ENCODE data around the gene CPA1. TPM values are rescaled to one million over a fixed set of nuclear protein-coding genes. Genes with fewer than 3 reads are reported as not detected.

CPA1 gene
- total and polyA plus RNA-seq, 8 donors = 12,124 to 50,686 (median 30,306) TPM

GRCh38 chr7:130349911-130350782, 30.1 kb upstream of the CPA1 start:
- Histone ChIP-seq H3K4me1 (peaks cover 0 to 8% (median 0%) of the 10 kb centered on the region in 3 donors), H3K27me3 (no peaks in the 10 kb centered on the region), H3K36me3 (no peaks in the 10 kb centered on the region), H3K27ac (no peak overlapping the region), H3K9me3 (no peaks in the 10 kb centered on the region), H3K4me3 (no peak overlapping the region)
- no peak for DNase-seq
- no peak for TF ChIP-seq CTCF (IDR thresholded peaks at IDR 0.05)
- FAIRE-seq = no peak
- WGBS, 2 donors = 84 to 89% methylated on average over 16 of the region's 16 CpGs
- intact Hi-C loops (cut with DNase I) = no loop called here
- ATAC-seq = no peak

GRCh38 chr7:130350945-130351790, 29.1 kb upstream of the CPA1 start:
- no peaks in the 10 kb centered on the region for H3K9me3 ChIP-seq
- no peak for TF ChIP-seq CTCF (IDR thresholded peaks at IDR 0.05)
- ATAC-seq (peak in 1 of 4 donors; percentile 18), DNase-seq (no peak), FAIRE-seq (no peak)
- no peak overlapping the region for H3K4me3 ChIP-seq
- H3K36me3 ChIP-seq = no peaks in the 10 kb centered on the region
- peaks cover 0 to 8% (median 0%) of the 10 kb centered on the region in 3 donors for H3K4me1 ChIP-seq
- intact Hi-C loops (cut with DNase I) = no loop called here
- 83 to 86% methylated on average over 20 of the region's 20 CpGs for WGBS, 2 donors
- no peak overlapping the region for H3K27ac ChIP-seq
- H3K27me3 ChIP-seq = no peaks in the 10 kb centered on the region

GRCh38 chr7:130351791-130352090, 28.6 kb upstream of the CPA1 start:
- ATAC-seq = no peak
- peaks cover 0 to 8% (median 0%) of the 10 kb centered on the region in 3 donors for H3K4me1 ChIP-seq
- no peaks in the 10 kb centered on the region for H3K27me3 ChIP-seq
- H3K27ac ChIP-seq = no peak overlapping the region
- DNase-seq = no peak
- H3K36me3 ChIP-seq = no peaks in the 10 kb centered on the region
- no peak for TF ChIP-seq CTCF (IDR thresholded peaks at IDR 0.05)
- H3K9me3 ChIP-seq = no peaks in the 10 kb centered on the region
- FAIRE-seq = no peak
- H3K4me3 ChIP-seq = no peak overlapping the region
- intact Hi-C loops (cut with DNase I) = no loop called here
- WGBS, 2 donors = 87 to 91% methylated on average over 6 of the region's 6 CpGs

- 73 to 75% methylated on average over 20 of the region's 20 CpGs for WGBS, 2 donors
- Histone ChIP-seq H3K9me3 (no peaks in the 10 kb centered on the region), H3K4me3 (no peak overlapping the region), H3K27me3 (no peaks in the 10 kb centered on the region), H3K36me3 (no peaks in the 10 kb centered on the region), H3K27ac (peak overlapping the region in 1 of 4 donors; percentile 50), H3K4me1 (peaks cover 0 to 12% (median 0%) of the 10 kb centered on the region in 3 donors)
- TF ChIP-seq CTCF (IDR thresholded peaks at IDR 0.05) = no peak
- intact Hi-C loops (cut with DNase I) = no loop called here
- ATAC-seq = peak in 3 of 4 donors; percentile 8 to 62 (median 58)
- FAIRE-seq = no peak
- DNase-seq = no peak
Measured at GRCh38 chr7:130352194-130353074, 27.9 kb upstream of the CPA1 start.

Data from pancreas (tissue), 10 donors.